Hepatocyte (in vitro differentiated cells): Measurements from ENCODE around the gene RAB11FIP4.

ENCODE experiments used
- CTCF ChIP-seq: fragments of 200-600 bp; sonication (generic); IDR thresholded peaks from 2 replicates; pipeline ENCODE4 v1.5.1; 2016; ENCODE audit warnings: antibody characterized with exemption, mild to moderate bottlenecking; ENCODE audit not compliant: poor library complexity
- EZH2 ChIP-seq: fragments of 200-600 bp; sonication (generic); IDR thresholded peaks from 2 replicates; pipeline ENCODE4 v1.6.1; 2016; ENCODE audit warnings: antibody characterized with exemption, mild to moderate bottlenecking, borderline replicate concordance
- EZH2phosphoT487 ChIP-seq: fragments of 200-600 bp; sonication (generic); IDR thresholded peaks from one replicate; pipeline ENCODE4 v1.6.1; 2018; ENCODE audit warnings: antibody characterized with exemption, mild to moderate bottlenecking, low read depth, moderate library complexity; ENCODE audit not compliant: unreplicated experiment, severe bottlenecking

GRCh38 chr17:31528291-31528874 is 136.9 kb downstream of the RAB11FIP4 start:
- TF ChIP-seq CTCF: no peak
- no peak for TF ChIP-seq EZH2phosphoT487
- no peak for TF ChIP-seq EZH2
